GM23338 (cell line): ENCODE data around the gene CNTNAP2. TPM values are rescaled to one million over a fixed set of nuclear protein-coding genes. Genes with fewer than 3 reads are reported as not detected.

ENCODE experiments used
- ATAC-seq: fragments of 200-7000 bp; cut with Tn5 transposase; 3 replicates; pipeline ENCODE4 v1.9.1; 2020
- DNase-seq: peaks from one replicate; pipeline ENCODE4 v3.0.0-alpha.2; 2015; ENCODE audit warnings: low spot score
- H2AFZ ChIP-seq: fragments of 200-600 bp; sonication (generic); 2 replicates; pipeline ENCODE4 v1.8.0; 2016; ENCODE audit warnings: antibody characterized with exemption, mild to moderate bottlenecking, moderate library complexity
- H3F3A ChIP-seq: fragments of 200-600 bp; sonication (generic); replicated peaks from 2 replicates; pipeline ENCODE4 v1.8.0; 2017; ENCODE audit warnings: antibody characterized with exemption, mixed run types, low read depth
- H3K27ac ChIP-seq: fragments of 200-600 bp; sonication (generic); 2 replicates; pipeline ENCODE4 v1.6.1; 2016; ENCODE audit warnings: low read depth
- H3K27me3 ChIP-seq: fragments of 200-600 bp; sonication (generic); 2 replicates; pipeline ENCODE4 v1.8.0; 2016; ENCODE audit warnings: mild to moderate bottlenecking, mixed run types, moderate library complexity; ENCODE audit not compliant: insufficient read depth
- H3K36me3 ChIP-seq: fragments of 200-600 bp; sonication (generic); 2 replicates; pipeline ENCODE4 v1.8.0; 2016; ENCODE audit warnings: mild to moderate bottlenecking; ENCODE audit not compliant: insufficient read depth
- H3K4me1 ChIP-seq: fragments of 200-600 bp; sonication (generic); 2 replicates; pipeline ENCODE4 v1.8.0; 2016; ENCODE audit warnings: mild to moderate bottlenecking, moderate library complexity; ENCODE audit not compliant: insufficient read depth
- H3K4me2 ChIP-seq: fragments of 200-600 bp; sonication (generic); 2 replicates; pipeline ENCODE4 v1.7.1; 2017; ENCODE audit warnings: mixed run types
- H3K4me3 ChIP-seq: fragments of 200-600 bp; sonication (generic); 2 replicates; pipeline ENCODE4 v1.6.1; 2016; ENCODE audit warnings: mixed run types
- H3K79me2 ChIP-seq: fragments of 200-600 bp; sonication (generic); replicated peaks from 2 replicates; pipeline ENCODE4 v1.8.0; 2017; ENCODE audit warnings: mild to moderate bottlenecking; ENCODE audit not compliant: insufficient read depth
- H3K9me2 ChIP-seq: fragments of 200-600 bp; sonication (generic); 2 replicates; pipeline ENCODE4 v1.8.0; 2017; ENCODE audit not compliant: insufficient read depth
- H4K20me1 ChIP-seq: fragments of 200-600 bp; sonication (generic); replicated peaks from 2 replicates; pipeline ENCODE4 v1.8.0; 2017; ENCODE audit warnings: mild to moderate bottlenecking; ENCODE audit not compliant: insufficient read depth
- H3K27ac Mint-ChIP-seq: 2 replicates; pipeline ENCODE4 v1.8.0; 2020; ENCODE audit warnings: inconsistent platforms, mild to moderate bottlenecking, moderate library complexity, mixed read lengths
- H3K27me3 Mint-ChIP-seq: 3 replicates; pipeline ENCODE4 v1.8.0; 2022; ENCODE audit warnings: low read depth, mild to moderate bottlenecking, moderate library complexity, mixed read lengths, inconsistent platforms; ENCODE audit not compliant: insufficient read depth, poor library complexity
- H3K36me3 Mint-ChIP-seq: 3 replicates; pipeline ENCODE4 v1.8.0; 2021; ENCODE audit warnings: low read depth, mild to moderate bottlenecking, inconsistent platforms, moderate library complexity, mixed read lengths
- H3K4me1 Mint-ChIP-seq: 3 replicates; pipeline ENCODE4 v1.8.0; 2020; ENCODE audit warnings: mild to moderate bottlenecking, inconsistent platforms, mixed read lengths
- H3K4me3 Mint-ChIP-seq: 3 replicates; pipeline ENCODE4 v1.8.0; 2021; ENCODE audit warnings: moderate library complexity, mild to moderate bottlenecking, inconsistent platforms, mixed read lengths
- H3K9me3 Mint-ChIP-seq: 3 replicates; pipeline ENCODE4 v1.8.0; 2020; ENCODE audit warnings: moderate library complexity, mild to moderate bottlenecking, inconsistent platforms, mixed read lengths
- CREB1 ChIP-seq: fragments of 250-450 bp; sonication (Bioruptor Pico); IDR thresholded peaks from 2 replicates; pipeline ENCODE4 v1.5.0; 2020; ENCODE audit warnings: low read depth, mild to moderate bottlenecking, moderate library complexity
- CTCF ChIP-seq, 2 experiments: fragments of 200-600 bp in 1 of 2; sonication (generic) in 1 of 2; conservative IDR thresholded peaks; 2 replicates each; pipeline versions ENCODE4 v1.5.1 to v1.6.1; 2016 to 2017; ENCODE audit warnings: antibody characterized with exemption in 2 of 2, low read depth in 2 of 2, mild to moderate bottlenecking in 2 of 2, moderate library complexity in 1 of 2
- EZH2phosphoT487 ChIP-seq: fragments of 200-600 bp; sonication (generic); IDR thresholded peaks from one replicate; pipeline ENCODE4 v1.8.1; 2018; ENCODE audit warnings: antibody characterized with exemption; ENCODE audit not compliant: unreplicated experiment
- JUNB ChIP-seq: IDR thresholded peaks from one replicate; pipeline ENCODE4 v1.6.1; 2016; ENCODE audit warnings: antibody characterized with exemption; ENCODE audit not compliant: unreplicated experiment
- ZNF331 ChIP-seq: fragments of 250-450 bp; sonication (Bioruptor Pico); IDR thresholded peaks from 2 replicates; pipeline ENCODE4 v1.5.0; 2020; ENCODE audit warnings: low read depth, mild to moderate bottlenecking, moderate library complexity
- ZNF462 ChIP-seq: fragments of 250-450 bp; sonication (Bioruptor Pico); IDR thresholded peaks from 2 replicates; pipeline ENCODE4 v1.5.0; 2020; ENCODE audit warnings: mild to moderate bottlenecking, moderate library complexity
- polyA plus RNA-seq: library from polyadenylated mRNA; unstranded; fragments of >200 nt; fragmentation: Nextera tagmentation; extraction: Ambion mirVana; gene quantifications from 2 replicates; pipeline ENCODE4 v1.2.1, GENCODE V29; 2016
- total RNA-seq: library from RNA; depleted of rRNA; stranded (reverse); fragments of >200 nt; shearing (Covaris generic); gene quantifications from 2 replicates; pipeline ENCODE4 v1.2.3, GENCODE V29; 2014

The CNTNAP2 gene
- total and polyA plus RNA-seq, 2 experiments from 2014 or later, result 38.2 to 61.3 TPM

- no peaks in the 10 kb centered on the region for H3K36me3 Mint-ChIP-seq
- H3K9me3 Mint-ChIP-seq, result no peaks in the 10 kb centered on the region; the same call in 2 of the 3 replicates
- Histone ChIP-seq H4K20me1 (no peaks in the 10 kb centered on the region), H3F3A (no peaks in the 10 kb centered on the region), H3K36me3 (no peaks in the 10 kb centered on the region), H3K27ac (no peak overlapping the region), H3K27me3 (no peaks in the 10 kb centered on the region), H3K4me1 (0 out of 2 replicates have a peak, but pooled peaks cover 7% of the 10 kb centered on the region), H3K4me2 (no peak overlapping the region), H3K9me2 (no peaks in the 10 kb centered on the region), H3K79me2 (no peaks in the 10 kb centered on the region), H2AFZ (0 out of 2 replicates have a peak overlapping the region, but pooled peaks have one; percentile 28), H3K4me3 (no peak overlapping the region)
- DNase-seq, result no peak
- TF ChIP-seq JUNB (no peak), CREB1 (CRISPR knock-in tag) (no peak), ZNF462 (CRISPR knock-in tag) (no peak), CTCF (conservative IDR thresholded peaks at IDR 0.05; ENCODE audit: low read depth in 2 of 2) (no peak), EZH2phosphoT487 (no peak), ZNF331 (CRISPR knock-in tag) (no peak)
- no peak overlapping the region for H3K4me3 Mint-ChIP-seq
- H3K4me1 Mint-ChIP-seq, result peaks cover 31% of the 10 kb centered on the region
- no peak for ATAC-seq
- H3K27ac Mint-ChIP-seq, result no peak overlapping the region; the same call in 1 of the 2 replicates
- H3K27me3 Mint-ChIP-seq, result no peaks in the 10 kb centered on the region
Observed at GRCh38 chr7:146412781-146413180, 296.2 kb downstream of the CNTNAP2 start.
